ENCODE data around the gene PIGB.

DNA sequence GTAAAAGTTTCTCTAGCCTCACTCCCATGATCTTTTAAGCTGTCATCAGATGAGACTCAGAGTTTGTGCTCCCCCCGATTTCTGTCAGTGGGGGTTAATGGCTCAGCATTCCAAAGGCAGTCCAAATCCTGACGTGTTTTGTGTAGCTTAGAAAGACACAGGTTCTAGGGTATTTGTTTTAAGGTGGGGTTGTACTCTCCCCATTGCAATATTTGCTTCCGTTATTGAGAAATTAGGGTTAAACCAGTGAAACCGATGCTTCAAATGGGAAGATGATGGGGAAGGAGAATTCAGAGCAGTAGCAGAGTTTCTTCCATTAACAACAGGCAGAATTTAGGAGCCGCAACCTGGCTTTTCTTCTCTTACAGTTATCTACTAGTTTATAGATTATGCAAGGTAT lies 3.4 kb downstream of the PIGB start:
- no peak for TF ChIP-seq ZNF274 (IDR thresholded peaks at IDR 0.05; ENCODE audit: low read depth, low read length)
- TF ChIP-seq YY1 (IDR thresholded peaks at IDR 0.05; ENCODE audit: insufficient read depth, insufficient read length), result no peak
- no peak for TF ChIP-seq SUZ12 (IDR thresholded peaks at IDR 0.05; ENCODE audit: extremely low read depth, insufficient read depth, insufficient read length)

Data from NT2/D1 (cell line).